Embryonic facial prominence (tissue), 1 donor: ENCODE data around the gene DDX1.

Experiments used
- DNase-seq: peaks from one replicate; pipeline ENCODE4 v3.0.0-alpha.2; 2016; ENCODE audit errors: extremely low spot score

DDX1 gene

GRCh38 chr2:15662026-15662425 lies 70.4 kb downstream of the DDX1 start:
- no peak for DNase-seq

- no peak for DNase-seq
These were observed 70.9 kb downstream of the DDX1 start for GRCh38 chr2:15662579-15662978.

GRCh38 chr2:15663802-15664201 lies 72.1 kb downstream of the DDX1 start:
- DNase-seq = no peak

- DNase-seq = no peak
These were observed 72.8 kb downstream of the DDX1 start for GRCh38 chr2:15664273-15665066.

- no peak for DNase-seq
These were observed 73.6 kb downstream of the DDX1 start for GRCh38 chr2:15665067-15665942.

GRCh38 chr2:15665943-15666460 lies 74.3 kb downstream of the DDX1 start:
- DNase-seq = no peak

- DNase-seq = no peak
These were observed 75.5 kb downstream of the DDX1 start for GRCh38 chr2:15666861-15667808.

GRCh38 chr2:15667809-15668556 lies 76.3 kb downstream of the DDX1 start:
- DNase-seq = no peak

- no peak for DNase-seq
These were observed 77.1 kb downstream of the DDX1 start for GRCh38 chr2:15668611-15669305.

GRCh38 chr2:15669375-15669910 lies 77.8 kb downstream of the DDX1 start:
- no peak for DNase-seq

- DNase-seq = no peak
These were observed 78.8 kb downstream of the DDX1 start for GRCh38 chr2:15670469-15670868.

- DNase-seq = no peak
These were observed 79.3 kb downstream of the DDX1 start for GRCh38 chr2:15670981-15671380.

- no peak for DNase-seq
These were observed 79.7 kb downstream of the DDX1 start for GRCh38 chr2:15671409-15671808.

- no peak for DNase-seq
These were observed 80.5 kb downstream of the DDX1 start for GRCh38 chr2:15671842-15672815.

- no peak for DNase-seq
These were observed 81.6 kb downstream of the DDX1 start for GRCh38 chr2:15672961-15673918.

GRCh38 chr2:15673919-15674636 lies 82.4 kb downstream of the DDX1 start:
- DNase-seq = no peak
